ENCODE measurements around the gene HIPK1.

The HIPK1 gene

DNA sequence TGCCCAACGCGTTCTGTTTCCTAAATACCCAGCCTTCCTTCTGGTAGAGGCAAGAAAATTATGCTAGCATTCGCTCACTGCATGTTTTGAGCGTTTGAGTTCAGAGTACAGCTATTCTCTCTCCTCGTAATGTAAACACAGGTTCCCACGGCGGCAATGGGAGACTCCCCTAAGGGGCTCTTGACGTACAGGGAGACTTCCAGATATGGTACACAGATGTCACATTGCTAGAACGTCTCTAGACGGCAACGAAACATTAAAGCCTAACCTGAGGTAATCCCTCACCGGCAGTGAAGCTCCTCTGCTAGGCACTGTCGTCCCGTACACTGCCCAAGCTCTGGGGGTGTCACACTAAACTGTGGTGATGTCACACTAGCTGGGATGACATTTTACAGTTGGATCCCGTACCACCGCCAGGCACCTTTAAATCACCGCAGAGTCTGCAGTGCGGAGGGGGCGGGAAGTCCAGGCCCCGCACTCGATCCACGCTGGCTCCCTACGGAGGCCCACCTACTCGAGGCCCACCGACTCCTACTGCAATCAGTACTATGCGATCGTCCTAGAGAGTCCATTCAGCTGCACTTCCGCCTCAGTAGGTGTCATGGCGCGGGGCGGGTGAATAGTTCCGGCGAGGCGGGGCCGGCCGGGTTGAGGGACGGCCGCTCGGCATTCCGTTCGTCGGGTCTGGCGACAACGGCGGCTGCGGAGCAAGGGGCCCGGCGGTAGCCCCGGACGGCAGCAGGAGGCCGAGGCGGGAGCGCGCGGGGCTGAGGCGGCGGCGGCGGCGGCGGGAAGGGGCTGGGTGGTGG lies at the start of gene HIPK1:
Gene HIPK1, plus strand, starts transcription at position 384 of the 809 bp plus-strand sequence.
- in situ Hi-C loops (cut with MboI; ENCODE audit: low sequenced_read_pairs) = no loop called here

DNA sequence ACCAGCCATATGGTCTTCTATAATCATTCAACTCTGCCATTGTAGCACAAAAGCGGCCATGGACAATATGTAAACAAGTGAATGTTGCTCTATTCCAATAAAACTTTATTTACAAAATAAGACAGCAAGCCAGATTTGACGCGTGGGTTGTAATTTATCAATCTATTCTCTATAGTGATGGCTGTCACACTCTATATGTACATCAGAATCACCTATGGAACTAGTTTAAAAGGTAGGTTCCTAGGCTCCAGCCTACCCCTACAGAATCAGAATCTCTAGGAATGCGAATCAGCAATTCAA lies 49.4 kb upstream of the HIPK1 start:
- in situ Hi-C loops (cut with MboI; ENCODE audit: low sequenced_read_pairs) = no loop called here

DNA sequence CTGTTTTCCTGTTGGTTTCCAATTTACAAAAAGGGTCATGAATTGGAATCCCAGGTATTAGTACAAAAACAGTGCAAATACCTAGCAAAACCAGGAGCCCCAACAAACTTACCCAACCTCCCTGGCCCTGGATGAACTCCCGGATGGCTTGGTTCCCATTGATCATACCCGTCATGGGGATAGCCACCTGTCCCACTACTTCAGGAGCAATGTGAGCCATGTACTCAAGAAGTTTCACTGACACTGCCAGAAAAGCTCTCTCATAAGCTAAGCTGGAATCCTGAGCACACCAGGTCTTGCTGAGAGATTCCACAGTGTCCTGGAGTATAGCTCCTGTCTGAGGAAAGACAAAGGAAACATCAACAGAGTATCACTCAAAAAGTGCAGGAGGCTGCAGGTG lies 47.5 kb upstream of the HIPK1 start:
- in situ Hi-C loops (cut with MboI; ENCODE audit: low sequenced_read_pairs) = no loop called here

DNA sequence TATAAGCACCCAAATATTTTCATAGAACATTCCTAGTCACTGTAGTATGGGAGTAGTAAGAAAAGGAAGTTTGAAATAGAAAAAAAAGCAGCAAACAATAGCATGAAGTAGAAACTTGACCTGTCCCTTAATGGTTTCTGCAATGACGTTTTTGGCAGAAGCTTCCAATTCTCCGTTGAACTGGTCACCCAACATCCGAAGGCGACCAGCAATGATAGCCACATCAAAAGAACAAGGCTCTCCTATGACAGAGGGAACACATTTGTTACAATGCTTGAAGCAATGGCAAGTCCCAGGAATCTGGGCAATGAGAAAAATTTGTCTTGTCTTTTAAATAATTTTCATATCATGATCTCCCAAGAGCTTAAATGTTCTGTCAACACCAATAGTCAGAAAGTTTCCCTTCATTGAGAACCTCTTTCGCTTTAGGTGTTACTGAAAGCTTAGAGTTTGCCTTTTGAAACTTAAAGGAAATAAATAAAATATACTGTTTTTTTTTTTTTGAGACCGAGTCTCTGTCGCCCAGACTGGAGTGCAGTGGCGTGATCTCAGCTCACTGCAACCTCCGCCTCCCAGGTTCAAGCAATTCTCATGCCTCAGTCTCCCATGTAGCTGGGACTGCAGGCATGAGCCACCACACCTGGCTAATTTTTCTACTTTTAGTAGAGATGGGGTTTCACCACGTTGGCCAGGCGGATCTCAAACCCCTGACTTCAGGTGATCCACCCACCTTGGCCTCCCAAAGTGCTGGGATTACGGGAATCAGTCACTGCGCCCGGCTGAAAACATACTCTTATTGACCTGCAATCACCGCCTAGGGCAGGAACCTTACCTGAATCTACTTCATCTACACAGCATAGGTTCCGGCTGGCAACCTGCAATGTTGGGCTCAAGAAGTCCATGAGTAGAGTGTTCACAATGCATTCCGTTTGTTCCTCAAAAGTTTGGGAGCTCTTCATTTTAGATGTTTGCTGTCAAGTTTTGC lies 42.4 kb upstream of the HIPK1 start:
- in situ Hi-C loops (cut with MboI; ENCODE audit: low sequenced_read_pairs) = no loop called here

DNA sequence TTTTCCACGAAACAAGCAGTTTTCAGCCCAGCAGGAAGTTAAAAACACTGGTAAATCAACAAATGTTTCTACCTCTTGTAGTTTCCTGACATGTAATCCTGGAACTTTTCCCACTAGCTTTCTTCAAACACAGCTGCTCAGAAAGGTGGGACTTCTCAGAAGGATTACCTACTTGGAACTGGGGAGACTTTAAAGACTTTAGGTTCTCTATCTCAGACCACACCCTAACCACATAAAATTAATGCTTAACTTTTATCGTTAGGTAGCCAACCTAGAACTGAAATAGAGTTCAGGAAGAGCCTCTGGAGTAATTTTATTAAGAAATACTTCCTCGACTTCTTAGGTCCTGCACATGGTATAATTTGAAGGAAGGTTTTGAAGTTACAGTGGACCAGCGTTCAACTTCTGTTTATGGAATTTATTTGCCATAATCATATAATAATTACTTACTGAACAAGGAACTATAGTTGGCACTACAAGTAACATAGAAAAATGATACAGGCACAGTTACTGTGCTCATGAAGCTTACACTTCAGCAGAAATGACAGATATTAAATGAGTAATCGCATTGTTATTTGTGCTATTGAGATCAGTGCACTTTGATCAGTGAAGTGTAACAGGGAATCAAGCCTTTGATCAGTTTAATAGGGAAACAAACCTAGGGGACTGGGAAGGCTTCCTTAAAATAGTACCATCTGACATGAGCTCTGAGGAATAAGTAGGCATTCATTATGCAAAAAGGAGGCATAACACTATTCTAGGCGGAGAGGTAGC lies 41.5 kb upstream of the HIPK1 start, which contains the start of gene BCL2L15:
Gene BCL2L15, minus strand, starts transcription at position 180 of the 774 bp plus-strand sequence. CDS start 206 bp downstream, outside the sequence.
- in situ Hi-C loops (cut with MboI; ENCODE audit: low sequenced_read_pairs) = no loop called here

DNA sequence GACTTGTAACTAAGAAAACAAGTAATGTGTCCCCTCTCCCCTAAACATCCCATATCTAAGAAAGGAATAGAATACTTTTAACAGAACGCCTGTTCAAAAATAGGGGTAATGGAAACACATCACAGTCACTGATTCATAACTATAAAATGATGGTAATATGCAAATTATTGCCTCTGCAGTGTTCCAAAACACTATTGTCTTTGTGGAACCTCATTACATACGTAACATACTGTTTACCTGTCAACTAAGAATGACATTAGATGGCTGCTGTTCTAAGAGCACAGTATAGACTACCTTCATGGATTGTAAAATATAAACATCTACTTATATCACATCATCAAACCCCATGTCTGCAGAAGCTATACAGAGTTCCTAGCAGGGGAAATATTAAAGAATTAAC lies 38.3 kb upstream of the HIPK1 start:
- in situ Hi-C loops (cut with MboI; ENCODE audit: low sequenced_read_pairs) = no loop called here

DNA sequence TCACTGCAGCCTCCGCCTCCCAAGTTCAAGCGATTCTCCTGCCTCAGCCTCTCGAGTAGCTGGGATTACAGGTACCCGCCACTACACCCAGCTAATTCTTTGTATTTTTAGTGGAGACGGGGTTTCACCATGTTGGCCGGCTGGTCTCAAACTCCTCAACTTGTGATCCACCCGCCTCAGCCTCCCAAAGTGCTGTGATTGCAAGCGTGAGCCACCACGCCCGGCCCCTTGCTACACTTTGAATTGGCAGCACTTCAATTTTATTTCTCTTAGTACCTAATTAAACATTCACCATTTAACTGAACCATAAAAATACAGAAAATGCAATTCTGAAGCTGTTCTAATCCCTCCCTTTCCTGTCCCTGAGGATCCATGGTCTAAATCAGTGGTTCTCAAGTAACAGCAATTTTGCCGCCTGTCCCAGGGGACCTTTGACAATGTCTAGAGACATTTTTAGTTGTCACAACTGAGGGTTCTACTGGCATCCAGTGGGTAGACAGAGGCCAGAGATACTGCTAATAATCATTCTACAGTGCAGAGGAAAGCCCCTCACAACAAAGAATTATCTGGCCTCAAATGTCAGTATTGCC lies 37.4 kb upstream of the HIPK1 start:
- in situ Hi-C loops (cut with MboI; ENCODE audit: low sequenced_read_pairs) = no loop called here

DNA sequence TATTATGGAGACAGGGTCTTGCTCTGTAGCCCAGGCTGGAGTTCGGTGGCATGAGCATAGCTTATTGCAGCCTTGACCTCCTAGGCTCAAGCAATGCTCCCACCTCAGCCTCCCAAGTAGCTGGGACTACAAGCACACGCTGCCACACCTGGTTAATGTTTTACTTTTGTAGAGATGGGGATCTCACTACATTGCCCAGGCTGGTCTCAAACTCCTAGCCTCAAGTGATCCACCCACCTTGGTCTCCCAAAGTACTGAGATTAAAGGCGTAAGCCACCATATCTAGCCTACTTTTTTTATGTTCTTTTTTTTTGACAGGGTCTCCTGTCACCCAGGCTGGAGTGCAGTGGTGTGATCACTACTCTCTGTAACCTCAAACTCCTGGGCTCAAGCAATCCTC lies 35.9 kb upstream of the HIPK1 start:
- in situ Hi-C loops (cut with MboI; ENCODE audit: low sequenced_read_pairs) = no loop called here

DNA sequence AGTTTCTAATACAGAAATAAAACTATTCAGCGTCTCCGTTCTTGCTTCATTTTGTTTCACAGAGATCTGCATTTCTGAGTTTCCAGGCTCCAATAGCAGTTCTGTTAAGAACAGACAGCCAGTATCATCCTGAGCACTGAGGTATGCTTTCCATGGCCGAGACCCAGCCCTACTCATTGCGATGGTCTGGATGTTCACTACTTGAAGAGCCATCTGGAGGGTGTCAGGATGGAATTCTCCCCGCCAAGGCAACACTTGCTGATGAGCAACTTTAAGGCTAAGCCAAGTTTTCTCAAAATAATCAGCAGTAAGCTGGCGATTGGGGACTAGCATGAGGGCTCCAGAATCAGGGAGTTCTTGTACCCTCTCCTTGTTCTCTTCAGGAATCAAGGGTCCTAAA lies 34.0 kb upstream of the HIPK1 start:
- in situ Hi-C loops (cut with MboI; ENCODE audit: low sequenced_read_pairs) = no loop called here

DNA sequence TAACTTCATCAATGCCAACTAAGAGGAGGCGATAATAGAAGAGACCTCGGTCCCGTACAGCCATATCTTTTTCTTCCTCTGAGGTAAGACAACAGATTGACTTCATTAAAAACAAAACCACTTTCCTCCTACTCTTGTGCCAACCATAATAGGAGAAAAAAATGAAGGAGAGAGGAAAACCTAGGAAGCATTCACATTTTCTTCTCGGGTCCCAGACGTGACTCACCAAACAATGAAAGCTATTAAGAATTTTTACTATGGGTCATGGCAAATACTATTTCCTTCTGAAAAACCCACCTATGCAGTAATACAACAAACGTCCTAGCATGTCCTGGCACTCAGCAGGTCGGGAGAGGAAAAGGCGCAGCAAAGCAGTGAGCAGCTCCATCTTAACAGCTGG lies 33.2 kb upstream of the HIPK1 start:
- in situ Hi-C loops (cut with MboI; ENCODE audit: low sequenced_read_pairs) = no loop called here

DNA sequence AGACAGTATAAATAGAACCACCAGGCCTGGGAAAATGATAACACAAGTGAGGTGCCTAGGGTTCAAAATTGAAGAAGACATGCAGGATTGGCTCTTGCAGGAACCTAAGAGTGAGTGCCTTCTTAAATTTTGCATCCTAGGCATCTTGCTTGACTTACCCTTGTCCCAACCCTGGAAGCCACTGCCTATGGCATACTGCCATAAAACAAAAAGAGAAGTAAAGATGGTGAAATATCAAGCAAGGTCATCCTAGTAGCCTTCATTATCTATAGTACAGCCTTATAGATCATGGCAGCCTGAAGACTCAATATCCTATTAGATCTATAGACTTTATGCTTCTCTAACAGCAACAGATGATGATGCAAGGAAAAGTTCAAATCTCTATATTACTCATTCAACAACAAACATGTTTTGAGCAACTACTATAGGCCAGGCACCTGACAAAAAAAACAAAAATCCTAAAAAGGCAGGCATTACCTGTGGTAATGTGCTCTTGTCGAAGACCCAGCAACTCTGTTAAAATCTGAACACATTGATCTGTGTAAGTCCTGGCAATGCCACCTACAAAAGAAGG lies 30.8 kb upstream of the HIPK1 start:
- in situ Hi-C loops (cut with MboI; ENCODE audit: low sequenced_read_pairs) = no loop called here

DNA sequence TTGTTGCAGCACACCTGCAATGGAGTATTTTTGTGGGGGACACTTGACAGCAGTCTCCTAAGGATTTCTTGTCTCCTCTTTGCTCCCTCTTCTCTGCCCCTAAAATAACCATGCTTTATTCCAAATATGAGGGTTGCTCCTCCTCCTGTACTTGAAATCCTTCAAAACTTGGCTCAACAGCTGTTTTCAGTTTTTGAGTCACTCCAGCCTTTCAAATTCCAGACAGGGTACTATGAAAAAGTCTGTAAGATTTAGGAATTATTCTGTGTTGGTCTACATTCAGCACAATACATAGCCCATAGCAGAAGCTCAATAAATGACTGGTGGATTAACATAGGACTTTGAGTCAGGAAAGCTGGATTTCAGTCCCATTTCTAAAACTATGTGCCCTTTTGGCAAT lies 30.0 kb upstream of the HIPK1 start:
- in situ Hi-C loops (cut with MboI; ENCODE audit: low sequenced_read_pairs) = no loop called here

DNA sequence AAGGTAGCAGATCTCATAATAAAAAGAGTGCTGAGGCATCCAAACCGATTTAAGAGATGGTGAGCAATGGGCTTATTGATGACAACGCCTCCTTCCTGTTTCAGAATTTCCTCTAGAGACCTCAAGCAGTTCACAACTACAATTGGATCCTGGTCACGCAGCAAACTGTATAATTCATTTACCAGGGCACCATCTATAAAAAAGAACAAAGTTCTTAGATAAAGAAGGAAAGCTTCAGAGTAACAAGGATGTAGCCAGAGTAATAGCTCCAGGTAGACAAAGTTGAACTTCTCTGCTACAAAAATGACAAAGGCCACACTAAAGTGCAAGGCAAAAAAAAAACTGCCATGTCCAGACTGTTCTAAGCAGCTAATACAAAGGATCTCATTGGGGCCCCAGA lies 27.9 kb upstream of the HIPK1 start:
- in situ Hi-C loops (cut with MboI; ENCODE audit: low sequenced_read_pairs) = no loop called here

DNA sequence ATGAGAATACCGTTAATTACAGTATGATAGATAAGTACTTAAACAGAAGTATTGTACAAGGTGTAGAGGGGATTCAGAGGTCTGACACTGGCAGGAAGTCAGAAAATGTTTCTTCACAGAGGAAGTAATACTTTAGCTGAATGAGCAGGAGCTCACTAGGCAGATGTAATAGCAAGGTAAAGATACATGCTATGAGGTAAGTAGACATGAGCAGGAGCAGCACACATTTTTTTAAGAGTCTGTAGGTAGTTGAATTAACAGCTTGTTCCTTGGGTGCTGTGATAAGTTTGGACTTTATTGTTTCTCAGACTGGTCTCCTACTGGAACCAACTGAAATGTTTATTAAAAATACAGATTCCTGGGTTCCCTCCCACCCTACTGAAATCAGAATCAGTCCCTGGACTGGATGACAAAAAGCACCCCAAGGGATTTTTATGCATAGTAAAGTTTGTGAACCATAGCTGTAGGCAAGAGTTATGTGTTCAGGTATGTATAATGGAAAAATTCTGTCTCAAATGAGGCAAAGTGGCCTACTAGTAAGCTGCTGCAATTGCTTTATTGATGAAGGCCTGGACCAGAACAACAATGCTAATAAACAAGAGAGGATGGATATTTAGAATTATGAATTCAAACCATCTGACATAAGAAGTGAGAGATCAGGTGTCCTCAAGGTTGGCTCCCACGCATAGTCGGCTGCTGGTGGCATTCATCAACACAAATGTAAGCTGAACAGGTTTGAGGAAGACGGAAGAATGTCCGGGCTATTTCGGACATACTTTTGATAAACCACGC lies 25.4 kb upstream of the HIPK1 start:
- in situ Hi-C loops (cut with MboI; ENCODE audit: low sequenced_read_pairs) = no loop called here

DNA sequence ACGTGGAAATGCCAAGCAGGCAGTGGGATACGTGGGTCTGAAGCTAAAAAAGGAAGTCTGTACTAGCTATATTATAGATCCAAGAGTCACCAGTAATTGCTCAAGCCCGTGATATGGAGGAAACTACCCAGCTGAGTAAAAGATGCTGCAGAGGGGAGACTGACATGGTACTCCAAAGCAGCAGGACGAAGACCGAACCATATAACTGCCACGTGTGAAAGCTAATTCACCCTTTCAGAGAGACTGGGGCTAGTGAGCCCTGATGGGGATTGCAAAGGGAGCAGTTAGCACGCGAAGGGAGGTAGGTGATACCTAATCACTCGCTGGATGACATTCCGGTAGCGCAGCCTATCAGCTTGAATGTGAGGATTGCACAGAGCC lies 24.8 kb upstream of the HIPK1 start:
- in situ Hi-C loops (cut with MboI; ENCODE audit: low sequenced_read_pairs) = no loop called here

DNA sequence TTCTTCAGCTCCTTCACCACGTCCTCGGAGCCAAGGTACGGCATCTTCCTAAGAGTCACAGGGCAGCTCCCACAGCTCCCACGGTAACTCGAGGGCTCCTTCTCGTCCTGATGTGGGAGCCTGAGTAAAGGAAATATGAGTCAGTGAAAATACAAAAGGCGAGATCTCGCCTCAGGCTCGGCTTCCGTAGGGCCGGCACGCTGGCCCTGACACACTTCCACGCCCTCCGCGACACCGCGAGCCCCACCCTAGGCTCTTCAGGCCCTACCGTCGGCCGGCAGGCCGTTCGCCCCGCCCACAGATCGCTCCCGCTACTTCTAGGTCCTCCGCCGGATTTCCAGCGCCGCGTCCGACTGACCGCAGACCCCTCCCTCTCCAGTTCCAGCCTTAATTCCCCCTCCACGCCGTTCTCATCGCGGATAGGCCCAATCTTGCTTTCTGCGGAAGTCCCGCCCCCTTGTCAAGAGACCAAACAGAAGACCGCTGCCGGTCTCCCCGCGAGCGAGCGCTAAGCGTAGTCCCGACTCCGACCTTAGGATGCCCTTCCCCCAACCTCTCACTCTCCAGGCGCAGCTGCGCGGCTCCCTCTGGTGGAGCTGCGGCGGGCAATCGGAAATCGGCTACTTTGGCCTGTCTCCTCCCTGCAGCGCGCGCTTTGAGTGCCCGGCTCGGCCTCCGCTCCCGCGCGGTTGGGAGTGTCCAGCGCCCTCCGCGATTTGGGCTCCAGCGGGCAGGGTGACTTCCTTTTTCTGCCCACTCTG lies 24.3 kb upstream of the HIPK1 start, which contains the start of the genes AP4B1 and DCLRE1B:
Gene AP4B1, minus strand, starts transcription at position 126 of the 761 bp plus-strand sequence. Its CDS starts 82 bp downstream, at position 44.
Gene DCLRE1B, plus strand, starts transcription at position 653 of the 761 bp plus-strand sequence. CDS start 261 bp downstream, outside the sequence.
- in situ Hi-C loops (cut with MboI; ENCODE audit: low sequenced_read_pairs) = no loop called here

DNA sequence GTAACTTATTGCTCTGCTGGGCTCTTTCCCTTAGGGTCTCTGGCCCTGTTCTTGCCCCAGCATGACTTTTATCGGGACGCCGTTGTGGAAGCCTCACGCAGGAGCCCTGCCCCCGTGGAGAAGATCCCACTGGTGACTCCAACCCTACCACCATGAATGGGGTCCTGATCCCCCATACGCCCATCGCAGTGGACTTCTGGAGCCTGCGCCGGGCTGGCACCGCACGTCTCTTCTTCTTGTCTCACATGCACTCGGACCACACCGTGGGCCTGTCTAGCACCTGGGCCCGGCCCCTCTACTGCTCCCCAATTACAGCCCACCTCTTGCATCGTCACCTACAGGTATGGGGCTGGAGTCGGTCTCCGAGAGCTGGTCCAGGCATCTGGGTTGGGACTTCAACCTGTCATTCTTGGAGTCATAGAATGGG lies 23.7 kb upstream of the HIPK1 start:
- in situ Hi-C loops (cut with MboI; ENCODE audit: low sequenced_read_pairs) = no loop called here

DNA sequence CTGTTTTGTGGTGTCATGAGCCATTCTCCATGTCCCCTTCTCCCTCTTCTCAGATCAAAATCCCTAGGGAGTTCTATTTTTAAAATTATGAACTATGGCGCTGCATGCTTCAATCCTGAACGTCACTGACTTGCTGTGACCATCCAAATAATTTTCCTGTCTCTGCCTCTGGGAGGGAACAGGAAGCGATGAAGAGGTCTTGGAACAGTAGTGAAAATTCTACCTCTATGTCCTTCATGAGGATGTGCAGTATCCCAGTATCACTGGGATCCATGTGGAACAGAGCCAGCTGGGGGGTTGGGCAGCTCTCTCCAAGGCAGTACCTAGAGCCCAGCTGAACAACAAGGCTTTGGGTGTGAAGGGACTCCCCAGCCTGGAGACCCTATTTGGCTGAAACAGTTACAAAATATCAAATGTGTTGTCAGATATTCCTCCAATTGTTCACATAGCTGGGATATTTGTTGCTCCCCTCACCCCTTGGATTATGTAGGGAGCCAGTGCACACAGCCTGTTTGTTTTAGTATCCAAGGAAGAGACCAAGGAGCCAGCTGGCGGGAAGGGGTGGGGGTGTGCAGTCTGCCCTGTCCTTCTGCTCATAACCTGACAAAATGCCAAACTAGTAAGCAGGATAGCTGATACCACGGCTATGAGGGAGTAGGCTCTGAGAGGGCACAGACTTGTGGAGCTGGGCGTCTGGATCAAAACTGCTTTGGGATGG lies 16.4 kb upstream of the HIPK1 start:
- in situ Hi-C loops (cut with MboI; ENCODE audit: low sequenced_read_pairs) = no loop called here
